Stimulated activated CD4-positive, alpha-beta T cell treated with anti-CD3 and anti-CD28 coated beads, Interleukin-15, amount 100 ng/mL, for 1 hour (primary cell): ENCODE results near the gene ZBTB7B.
A peak's percentile ranks its signal among the peaks of the same experiment; 100 is the strongest.
"Not testable (repeated sequence)": the region's sequence is repeated elsewhere in the genome, so short reads cannot be mapped to it uniquely, and the experiment has no call there.

ENCODE experiments used
- DNase-seq, 2 donors: peaks; one replicate each; pipeline ENCODE4 v3.0.0-alpha.2; 2020; ENCODE audit warnings: low read depth in 1 of 2, low spot score in 1 of 2

ZBTB7B gene

DNA sequence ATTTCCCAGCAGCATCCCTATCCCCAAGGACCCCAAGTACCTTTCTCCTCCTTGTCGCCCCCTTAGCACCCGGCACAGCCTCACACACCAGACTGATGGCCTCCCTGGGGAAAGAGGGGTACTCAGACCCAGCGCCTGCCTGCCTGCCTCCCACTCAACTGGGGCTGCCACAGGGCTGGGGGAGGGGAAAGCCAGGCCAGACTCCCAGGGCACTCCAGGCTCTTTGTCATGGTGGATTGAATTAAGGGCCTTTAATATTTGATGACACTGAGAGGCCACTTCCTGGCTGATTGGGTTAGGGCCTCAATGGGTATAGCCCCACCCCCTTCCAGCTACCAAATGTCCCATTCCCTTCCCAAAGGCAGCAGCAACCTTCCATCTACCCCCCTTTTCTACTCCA is 33.9 kb upstream of the ZBTB7B start:
- no peak for DNase-seq

DNA sequence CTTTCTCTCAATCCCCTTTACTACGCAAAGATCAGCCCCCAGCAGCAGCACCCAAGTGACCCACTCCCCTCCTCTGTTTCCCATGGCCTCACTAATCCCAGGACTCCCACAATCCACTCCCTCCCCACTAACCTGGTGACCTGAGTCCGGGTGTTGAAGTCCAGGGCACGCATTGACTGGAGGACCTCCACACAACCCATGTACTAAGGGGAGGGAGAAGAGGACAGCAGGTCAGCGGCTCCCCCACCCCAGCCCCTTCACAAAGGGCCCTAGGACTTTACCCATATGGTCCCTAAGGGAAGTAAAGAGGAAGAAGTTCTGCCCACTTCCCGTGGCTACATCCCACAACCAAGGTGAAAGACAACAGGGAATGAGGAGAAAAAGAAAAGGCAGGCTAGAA is 33.4 kb upstream of the ZBTB7B start:
- DNase-seq, result no peak

DNA sequence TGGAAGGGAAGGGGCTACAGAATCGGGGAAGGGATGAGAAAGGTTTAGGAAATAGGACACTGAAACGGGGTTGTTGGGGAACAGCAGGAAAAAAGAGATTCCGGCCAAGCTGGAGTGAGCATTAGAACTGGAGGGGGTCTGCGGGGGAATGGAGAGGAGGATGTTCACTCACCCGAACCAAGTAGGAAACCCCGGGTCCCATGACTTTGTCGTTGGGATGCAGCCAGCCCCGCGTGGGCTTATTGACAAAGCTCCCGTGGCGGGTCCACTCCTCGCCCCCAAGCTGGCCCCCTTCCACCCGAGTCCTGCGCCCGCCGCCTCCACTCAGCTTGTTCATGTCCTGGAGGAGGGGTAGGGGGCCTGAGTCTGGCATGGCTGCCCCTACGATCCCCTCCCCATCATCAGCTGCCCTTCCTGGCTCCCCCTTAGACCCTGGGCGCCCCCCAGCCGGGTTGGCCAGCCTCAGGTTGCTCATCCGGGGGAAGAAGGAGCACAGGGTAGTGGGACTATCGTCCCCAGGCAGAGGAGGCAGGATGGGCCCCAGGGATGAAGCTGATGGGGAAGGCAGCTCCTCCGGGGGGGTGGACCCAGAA is 32.6 kb upstream of the ZBTB7B start:
- DNase-seq, result no peak

DNA sequence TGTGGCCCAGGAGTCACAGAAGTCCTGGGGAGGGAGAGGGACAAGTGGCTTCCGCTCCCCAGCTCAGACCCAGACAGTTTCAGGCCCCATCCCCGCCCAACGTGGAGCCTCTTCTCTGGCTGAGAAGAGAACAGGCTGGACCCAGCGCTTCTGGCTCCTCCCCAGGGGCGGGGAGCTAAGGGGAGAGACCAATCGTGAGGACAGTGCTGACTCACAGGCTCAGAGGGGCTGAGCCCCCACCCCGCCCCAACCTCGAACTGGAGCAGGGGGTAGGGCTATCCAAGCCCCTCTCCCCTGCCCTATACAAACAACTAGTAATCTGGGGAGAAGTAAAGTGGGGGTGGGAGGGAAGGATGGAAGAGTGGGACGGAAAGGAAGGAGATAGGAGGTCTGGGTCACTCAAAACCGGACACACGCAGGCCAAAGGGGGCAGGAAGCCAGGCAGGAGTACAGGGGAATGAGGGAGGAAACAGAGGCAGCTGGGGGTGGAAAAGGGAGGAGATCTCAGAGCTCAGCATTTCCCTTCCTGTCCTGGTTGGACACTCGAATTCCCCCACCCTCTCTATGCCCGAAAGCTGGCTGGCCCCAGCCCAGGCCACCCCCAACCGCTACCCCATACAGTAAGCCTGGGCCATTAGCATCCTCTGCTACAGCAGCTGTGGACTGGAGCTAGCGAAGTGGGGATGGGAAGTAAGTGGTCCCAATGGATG is 31.8 kb upstream of the ZBTB7B start, which contains the start of gene SHC1:
Gene SHC1, minus strand, starts transcription at position 117 of the 710 bp plus-strand sequence. CDS start 221 bp downstream, outside the sequence.
- no peak for DNase-seq

DNA sequence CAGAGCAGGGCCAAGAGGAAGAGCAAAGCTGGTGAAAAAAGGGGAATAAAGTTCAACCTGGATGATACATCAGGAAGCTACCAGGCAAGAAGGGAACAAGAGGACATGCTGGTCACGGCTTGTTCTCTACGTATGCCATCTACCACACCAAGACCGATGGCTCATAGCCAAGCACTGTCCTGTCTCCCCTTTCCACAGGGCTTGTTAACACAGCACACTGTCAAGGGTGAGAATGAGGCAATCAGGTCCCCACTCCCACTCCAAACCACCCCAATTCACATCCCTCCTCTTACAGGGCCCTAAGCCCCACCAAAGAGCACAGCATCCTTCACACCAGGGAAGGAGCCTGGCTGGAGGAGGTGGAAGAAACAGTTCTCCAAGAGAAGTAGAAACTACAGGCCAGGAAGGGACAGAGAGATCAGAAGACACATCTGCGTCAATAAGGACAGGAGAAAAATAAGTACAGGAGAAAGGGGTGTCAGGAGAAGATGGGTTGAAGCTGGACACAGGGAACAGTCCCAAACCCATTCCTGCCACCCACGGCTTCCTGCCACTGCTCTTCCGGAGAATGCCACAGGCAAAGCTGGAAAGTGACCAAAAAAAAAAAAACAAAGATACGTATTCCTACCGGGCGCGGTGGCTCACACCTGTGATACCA is 31.1 kb upstream of the ZBTB7B start:
- DNase-seq, result no peak

DNA sequence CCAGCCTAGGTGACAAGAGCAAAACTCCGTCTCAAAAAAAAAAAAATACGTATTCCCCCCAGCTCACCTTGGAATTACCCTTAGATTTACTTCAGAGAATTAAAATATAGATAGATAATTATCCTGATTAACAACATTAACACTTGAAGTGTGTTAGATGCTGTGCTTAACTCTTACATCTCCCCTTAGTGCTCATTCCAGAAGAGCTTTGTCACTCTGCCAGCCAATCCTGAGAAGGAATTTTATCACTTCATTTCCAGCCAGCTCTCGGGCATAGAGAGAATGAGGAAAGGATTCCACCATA is 30.4 kb upstream of the ZBTB7B start:
- no peak for DNase-seq

DNA sequence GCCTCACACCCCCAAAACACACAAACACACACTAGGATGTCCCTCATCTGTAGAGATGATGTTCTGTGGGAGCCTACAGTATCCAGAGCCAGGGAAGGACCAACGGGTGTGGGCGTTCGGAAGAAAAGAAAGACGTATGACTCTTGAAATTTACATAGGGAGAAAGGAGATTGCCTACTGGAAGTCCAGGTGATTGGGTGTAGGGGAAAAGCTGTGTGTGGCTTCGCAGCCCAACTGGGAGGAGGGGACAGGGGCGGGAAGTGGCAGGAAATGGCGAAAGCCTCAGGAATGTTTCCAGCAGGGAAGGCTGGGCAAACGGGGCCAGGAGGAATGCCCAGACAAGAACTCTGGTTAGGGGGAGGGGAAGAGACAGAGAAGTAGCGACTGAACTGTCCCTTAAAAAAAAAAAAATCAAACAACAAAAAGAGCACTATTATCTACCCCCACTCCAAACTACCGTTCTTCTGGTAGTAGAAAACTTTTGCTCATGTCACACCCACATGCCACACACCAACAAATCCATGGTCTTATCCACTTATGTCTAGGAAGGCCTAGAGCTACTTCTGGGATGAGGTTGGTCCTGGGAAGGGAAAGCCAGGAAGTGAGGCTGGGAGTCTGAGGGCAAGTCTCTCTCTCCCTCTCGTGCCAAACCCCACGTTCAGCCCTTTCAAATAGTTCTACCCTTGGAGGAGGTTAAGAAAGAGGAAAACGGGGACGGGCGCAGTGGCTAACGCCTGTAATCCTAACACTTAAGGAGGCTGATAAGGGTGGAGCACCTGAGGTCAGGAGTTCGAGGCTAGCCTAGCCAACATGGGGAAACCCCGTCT is 29.9 kb upstream of the ZBTB7B start:
- no peak for DNase-seq

DNA sequence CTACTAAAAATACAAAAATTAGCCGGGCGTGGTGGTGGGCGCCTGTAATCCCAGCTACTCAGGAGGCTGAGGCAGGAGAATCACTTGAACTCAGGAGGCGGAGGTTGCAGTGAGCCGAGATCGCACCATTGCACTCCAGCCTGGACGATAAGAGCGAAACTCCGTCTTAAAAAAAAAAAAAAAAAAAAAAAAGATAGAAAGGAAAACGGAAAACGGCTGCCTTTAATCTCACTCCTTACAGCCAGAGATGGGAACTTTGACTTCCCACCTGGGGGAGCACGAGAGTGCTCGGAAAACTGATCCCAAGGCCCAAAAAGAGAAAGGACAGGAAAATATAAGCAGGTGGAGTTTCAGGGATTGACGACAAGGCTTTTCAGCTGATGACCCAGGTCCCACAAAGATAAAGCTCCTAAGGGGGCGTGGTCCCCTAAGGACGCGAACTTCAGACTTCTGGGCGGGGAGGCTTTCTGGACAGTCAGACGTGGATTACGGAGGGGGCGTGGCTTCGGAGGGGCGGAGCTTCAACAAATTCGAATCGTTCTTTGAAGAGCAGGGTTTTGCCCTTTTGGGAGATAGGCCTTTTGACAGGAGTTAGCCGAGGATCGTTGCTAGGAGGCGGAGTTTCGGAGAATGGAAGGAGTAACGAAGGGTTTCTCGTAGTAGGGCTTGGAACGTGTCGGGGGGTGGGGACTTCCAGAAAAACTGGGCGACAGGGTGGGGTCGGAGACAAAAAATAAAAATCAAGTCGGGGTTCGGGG is 29.1 kb upstream of the ZBTB7B start:
- DNase-seq, result peak; percentile 76 to 85

DNA sequence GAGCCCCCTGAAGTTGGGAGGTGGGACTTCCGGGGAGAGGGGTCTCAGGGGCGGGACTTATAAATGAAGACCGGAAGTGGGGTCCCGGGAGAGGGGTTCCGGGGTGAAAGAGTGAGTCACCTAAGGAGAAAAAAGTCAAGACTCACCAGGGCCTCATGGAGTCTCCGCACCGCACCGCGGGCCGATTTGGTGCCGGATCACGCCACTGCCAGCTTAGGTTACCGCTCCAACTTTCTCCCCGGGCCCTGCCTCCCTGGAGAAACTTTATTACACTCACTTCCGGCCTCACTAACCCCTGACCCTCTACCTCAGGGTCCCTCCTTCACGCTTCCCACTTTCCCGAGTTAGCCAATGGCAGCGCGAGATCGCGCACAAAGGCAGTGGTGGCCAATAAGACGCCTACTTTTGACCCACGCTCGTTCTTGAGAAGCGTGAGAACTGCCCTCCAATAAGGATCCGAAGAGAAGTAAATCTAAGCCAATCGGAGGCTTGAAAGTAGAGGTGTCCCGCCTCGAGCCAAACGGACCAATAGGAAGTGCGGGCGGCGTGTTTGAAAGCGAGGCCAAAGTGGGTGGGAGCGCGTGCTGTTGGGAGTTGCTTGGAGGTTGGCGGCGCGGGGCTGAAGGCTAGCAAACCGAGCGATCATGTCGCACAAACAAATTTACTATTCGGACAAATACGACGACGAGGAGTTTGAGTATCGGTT is 28.3 kb upstream of the ZBTB7B start, which contains the start of gene CKS1B:
Gene CKS1B, plus strand, starts transcription at position 580 of the 706 bp plus-strand sequence. Its CDS starts 65 bp downstream, at position 645.
- DNase-seq, result peak; percentile 88 to 94

DNA sequence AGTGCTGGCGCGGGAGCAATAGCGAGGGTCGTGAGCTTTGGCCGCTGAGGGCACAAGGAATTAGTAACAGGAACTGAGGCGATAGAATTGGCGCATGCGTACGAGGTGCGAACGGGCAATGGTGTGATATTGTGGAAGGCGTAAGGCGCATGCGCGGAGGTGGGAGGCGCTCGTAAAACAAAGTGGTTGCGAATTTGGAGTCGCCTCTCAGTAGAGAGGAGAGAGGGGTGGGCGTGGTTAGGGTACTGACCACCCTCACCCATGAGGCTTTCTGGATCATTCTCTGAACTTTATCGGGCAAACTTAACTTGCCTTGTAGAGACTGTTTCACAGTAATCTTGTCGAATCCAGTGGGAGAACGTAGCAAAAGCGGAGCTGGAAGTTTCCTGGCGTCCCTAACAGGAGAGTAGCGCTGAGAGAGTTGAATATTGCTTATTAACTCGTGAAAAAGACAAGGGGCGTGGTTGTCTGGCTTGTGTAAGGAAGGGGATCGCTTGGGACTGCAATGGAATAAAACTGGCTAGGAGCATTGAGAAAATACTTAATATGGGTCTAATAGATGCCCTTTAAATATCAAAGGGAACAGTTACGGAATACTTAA is 27.7 kb upstream of the ZBTB7B start:
- DNase-seq, result peak; percentile 85 to 88

DNA sequence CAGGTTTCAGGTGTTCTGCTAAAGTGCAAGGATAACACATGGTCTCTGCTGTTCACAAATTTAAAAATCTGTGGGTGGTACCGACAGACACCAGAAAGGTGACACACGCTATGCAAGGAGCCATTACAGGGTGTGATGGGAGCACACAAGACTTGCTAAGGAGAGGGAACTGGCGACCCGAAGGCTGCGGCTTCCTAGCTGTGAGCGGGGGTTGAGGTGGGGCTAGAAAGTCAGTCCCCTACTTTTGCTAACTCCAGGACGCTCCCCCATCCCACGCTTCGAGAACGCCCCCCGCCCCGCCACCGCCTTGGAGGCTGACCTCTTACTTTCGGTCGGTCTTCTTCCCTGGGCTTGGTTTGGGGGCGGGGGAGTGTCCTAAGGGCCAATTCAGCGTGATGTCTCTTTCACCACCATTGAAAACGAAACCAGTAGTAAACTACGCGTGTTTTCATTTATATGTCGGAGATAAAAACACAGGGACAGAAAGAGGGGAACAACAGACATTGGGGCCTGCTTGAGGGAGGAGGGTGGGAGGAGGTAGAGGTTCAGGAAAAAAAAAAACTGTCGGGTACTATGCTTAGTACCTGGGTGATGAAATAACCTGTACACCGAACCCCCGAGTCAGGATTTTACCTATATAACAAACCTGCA is 27.1 kb upstream of the ZBTB7B start:
- peak; percentile 11 to 38 for DNase-seq

DNA sequence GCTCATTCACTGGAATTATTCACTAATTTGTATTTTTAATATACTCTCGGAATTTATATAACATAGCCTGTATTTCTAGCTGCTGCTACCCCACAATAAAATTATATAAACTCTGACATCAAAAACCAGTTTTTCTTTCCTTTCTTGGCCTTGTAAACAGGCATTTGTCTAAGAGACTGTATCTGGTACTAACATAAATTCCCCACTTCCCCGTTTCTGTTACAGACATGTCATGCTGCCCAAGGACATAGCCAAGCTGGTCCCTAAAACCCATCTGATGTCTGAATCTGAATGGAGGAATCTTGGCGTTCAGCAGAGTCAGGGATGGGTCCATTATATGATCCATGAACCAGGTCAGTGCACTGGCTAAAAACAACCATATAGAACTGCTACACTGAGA is 24.8 kb upstream of the ZBTB7B start:
- not testable (repeated sequence) for DNase-seq

DNA sequence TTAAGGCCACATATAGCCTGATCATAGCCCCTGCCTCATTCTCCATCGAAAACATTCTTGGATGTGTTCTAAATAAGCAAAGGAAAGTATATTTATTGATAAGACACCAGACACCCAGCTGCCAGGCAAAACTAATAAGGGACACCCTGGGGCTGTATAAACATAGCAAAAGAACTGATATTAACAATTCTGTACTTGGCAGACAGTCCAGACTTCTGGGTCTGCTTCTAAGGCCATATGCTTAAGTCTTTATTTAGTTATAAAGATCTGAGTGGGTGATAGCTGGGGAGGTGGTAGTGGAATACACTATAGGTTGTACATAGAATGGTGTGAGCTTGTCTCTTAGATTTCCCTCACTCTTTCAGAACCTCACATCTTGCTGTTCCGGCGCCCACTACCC is 24.2 kb upstream of the ZBTB7B start:
- DNase-seq, result no peak

DNA sequence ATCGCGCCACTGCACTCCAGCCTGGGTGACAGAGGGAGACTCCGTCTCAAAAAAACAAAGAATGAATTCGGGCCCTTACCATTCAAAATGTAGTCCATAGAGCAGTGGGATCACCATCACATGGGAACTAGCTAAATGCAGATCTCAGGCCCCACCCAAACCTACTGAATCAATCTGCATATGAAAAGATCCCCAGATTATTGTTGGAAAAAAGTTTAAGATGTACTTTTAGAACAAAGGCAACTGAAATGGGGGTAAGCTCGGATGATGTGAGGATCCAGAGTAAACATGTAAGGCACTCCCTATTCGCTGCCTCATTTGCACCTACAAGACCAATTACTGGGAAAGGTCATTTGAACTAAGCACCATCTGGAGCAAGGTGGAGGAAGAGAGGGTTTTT is 20.3 kb upstream of the ZBTB7B start:
- DNase-seq, result no peak

DNA sequence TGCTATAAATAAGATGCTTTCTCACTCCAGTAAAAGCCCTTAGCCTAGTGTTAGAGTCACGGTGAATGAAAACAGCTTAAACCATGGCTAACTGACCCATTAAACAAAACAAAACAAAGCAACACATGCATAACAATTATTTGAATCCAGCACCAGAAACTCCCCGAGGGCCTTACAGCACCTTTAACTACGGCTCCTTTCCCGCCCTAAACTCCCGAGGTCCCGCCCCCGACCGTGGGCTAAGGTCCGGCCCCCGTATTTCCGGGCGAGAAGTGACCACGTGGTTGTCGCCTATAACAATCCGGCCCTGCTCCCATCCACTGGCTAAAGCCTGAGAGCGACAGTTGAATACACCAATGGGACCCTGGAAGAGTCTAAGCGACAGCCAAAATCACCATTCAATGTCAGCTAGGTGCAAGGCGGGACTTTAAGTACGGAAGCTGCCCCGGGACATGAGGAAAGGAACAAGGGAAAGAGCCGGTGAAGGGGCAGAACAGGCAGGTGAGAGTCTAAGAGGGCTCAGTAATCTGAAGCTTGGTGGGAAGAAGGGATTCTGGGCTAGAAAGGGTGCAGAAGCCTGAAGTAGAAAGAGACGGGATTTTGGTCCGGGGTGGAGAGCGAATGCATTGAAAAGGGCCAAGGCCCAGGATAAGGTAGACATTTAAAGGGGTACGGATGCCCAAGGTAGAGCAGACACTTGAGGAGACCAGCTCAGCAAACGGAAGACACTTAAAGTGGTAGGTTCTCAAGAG is 19.5 kb upstream of the ZBTB7B start, which contains the start of gene FLAD1:
Gene FLAD1, plus strand, starts transcription at position 448 of the 752 bp plus-strand sequence. CDS start 351 bp downstream, outside the sequence.
- peak; percentile 90 to 91 for DNase-seq

DNA sequence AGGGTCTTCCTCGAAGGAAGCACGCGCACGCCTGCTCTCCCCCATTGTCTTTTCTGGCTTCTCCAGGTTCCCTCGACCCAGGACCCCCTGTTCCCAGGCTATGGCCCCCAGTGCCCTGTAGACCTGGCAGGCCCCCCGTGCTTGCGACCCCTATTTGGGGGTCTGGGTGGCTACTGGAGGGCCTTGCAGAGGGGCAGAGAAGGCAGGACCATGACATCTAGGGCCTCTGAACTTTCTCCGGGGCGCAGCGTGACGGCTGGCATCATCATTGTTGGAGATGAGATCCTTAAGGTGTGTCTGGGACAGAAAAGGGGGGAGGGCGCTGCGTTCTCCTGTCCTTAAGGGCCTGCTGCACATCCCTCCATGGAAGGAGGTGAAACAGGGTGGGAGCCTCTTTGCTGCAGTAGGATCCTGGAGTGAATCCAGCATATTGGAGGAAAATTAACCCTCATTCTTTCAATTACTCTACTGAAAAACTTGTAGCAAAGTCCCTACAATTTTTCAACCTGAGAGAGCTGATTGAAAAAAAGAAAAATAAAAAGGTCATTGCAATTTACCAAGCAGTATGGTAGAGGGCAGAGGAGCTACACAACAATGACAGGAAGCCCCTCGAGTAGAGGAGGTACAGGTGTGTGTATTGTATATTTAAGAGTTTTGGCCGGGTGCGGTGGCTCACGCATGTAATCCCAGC is 18.7 kb upstream of the ZBTB7B start:
- no peak for DNase-seq

DNA sequence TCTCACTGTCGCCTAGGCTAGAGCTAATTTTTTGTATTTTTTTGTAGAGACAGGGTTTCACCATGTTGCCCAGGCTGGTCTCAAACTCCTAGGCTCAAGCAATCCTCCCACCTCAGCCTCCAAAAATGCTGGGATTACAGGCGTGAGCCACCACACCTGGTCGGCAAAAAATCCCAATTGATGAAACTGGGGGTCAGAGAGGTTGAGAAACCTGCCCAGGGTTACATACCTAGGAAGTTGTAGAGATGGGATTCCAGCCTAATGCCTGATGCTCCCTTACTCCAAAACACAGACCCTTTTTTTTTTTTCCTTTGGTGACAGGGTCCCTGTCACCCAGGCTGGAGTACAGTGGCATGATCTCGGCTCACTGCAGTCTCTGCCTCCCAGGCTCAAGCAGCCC is 15.9 kb upstream of the ZBTB7B start:
- DNase-seq, result not testable (repeated sequence)

DNA sequence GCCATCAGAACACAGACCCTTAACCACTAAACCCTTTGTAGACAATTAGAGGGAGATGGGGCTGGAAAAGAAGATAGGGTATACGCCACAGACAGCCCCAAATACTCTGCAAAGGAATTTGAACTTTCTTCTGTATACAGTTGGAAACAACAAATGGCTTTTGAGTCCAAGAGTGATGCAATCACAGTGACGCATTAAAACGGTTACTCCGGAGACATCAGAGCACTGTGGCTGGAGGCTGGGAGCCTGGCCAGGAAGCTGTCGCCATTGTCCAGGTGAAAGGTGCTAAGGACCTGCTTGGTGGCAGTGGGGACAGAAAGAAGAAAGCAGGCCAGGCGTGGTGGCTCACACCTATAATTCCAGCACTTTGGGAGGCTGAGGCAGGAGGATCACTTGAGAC is 15.3 kb upstream of the ZBTB7B start:
- DNase-seq, result no peak
